GM23248 (cell line): ENCODE measurements around the gene SNRPB.

Experiments used
- EZH2 ChIP-seq: fragments of 200-600 bp; sonication (generic); IDR thresholded peaks from 2 replicates; pipeline ENCODE4 v1.6.1; 2018; ENCODE audit warnings: antibody characterized with exemption, mild to moderate bottlenecking; ENCODE audit not compliant: insufficient read depth, poor library complexity, severe bottlenecking
- EZH2phosphoT487 ChIP-seq: fragments of 200-600 bp; sonication (generic); IDR thresholded peaks from 2 replicates; pipeline ENCODE4 v1.6.1; 2018; ENCODE audit warnings: antibody characterized with exemption, moderate library complexity, mild to moderate bottlenecking, low read depth; ENCODE audit not compliant: insufficient read depth

DNA sequence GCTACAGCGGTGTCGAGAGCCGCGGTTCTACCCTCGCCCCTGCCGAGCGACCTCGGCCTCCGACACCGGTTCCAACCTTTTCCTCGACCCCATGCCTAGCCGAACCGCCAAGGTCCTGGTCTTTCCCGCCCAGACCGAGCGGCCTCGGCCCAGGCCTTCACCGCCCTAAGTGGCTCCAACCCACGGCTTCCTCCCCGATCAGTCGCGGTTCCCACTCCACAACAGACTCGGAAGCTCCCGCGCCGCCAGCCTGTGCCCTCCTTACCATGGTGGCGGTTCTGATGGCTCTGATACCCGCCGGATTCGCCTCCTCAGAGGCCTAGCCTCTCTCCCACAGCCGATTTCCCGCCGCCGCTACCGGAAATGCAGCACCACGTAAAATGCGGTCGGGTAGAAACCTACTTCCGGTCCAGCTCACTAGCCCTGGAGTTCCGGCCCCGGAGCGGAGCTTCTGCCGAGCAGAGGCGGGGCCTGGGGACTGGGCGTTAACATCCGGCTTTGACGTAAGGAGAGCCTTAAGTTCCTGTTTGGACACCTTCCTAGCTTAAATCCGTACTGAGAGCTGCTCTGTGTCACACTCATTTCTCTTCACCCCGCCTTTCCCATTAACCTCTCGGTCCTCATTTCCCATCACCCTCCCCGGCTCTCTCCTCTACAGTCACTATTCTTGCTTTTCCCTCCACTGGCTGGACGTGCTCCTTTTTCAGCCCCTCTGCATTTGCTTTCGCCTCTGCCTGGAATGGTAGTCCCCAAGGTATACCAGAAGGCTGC, at the start of gene SNRPB:
- TF ChIP-seq EZH2 (no peak), EZH2phosphoT487 (no peak)
